Stimulated activated naive B cell treated with anti-CD40 and anti-IgM and Interleukin-4, amounts not matched to agents 10 μg/mL and 1 μg/mL and 100 μg/mL, for 72 hours (primary cell): ENCODE measurements around the gene VPS9D1.
A peak's percentile ranks its signal among the peaks of the same experiment; 100 is the strongest.

Experiments used
- ATAC-seq, 2 donors: fragments of 150-1000 bp; cut with Tn5 transposase; replicated peaks; 2 replicates each; pipeline ENCODE4 v1.10.0; 2021; ENCODE audit warnings: moderate library complexity in 1 of 2
- DNase-seq: peaks from one replicate; pipeline ENCODE4 v3.0.0; 2021
- H3K27ac Mint-ChIP-seq: one replicate; pipeline ENCODE4 v1.8.0; 2022; ENCODE audit warnings: mild to moderate bottlenecking, mixed read lengths
- H3K27me3 Mint-ChIP-seq, 2 donors: one replicate each; pipeline ENCODE4 v1.8.0; 2022; ENCODE audit warnings: mixed read lengths in 2 of 2
- H3K36me3 Mint-ChIP-seq, 2 donors: one replicate each; pipeline ENCODE4 v1.8.0; 2022; ENCODE audit warnings: mixed read lengths in 2 of 2, mild to moderate bottlenecking in 1 of 2
- H3K4me1 Mint-ChIP-seq, 2 donors: one replicate each; pipeline ENCODE4 v1.8.0; 2022; ENCODE audit warnings: mixed read lengths in 2 of 2, mild to moderate bottlenecking in 1 of 2
- H3K4me3 Mint-ChIP-seq, 2 donors: one replicate each; pipeline ENCODE4 v1.8.0; 2022; ENCODE audit warnings: mild to moderate bottlenecking in 2 of 2, mixed read lengths in 2 of 2, moderate library complexity in 1 of 2
- H3K9me3 Mint-ChIP-seq, 2 donors: one replicate each; pipeline ENCODE4 v1.8.0; 2022; ENCODE audit warnings: mixed read lengths in 2 of 2, mild to moderate bottlenecking in 1 of 2

The VPS9D1 gene

GRCh38 chr16:89660146-89660545, 60.6 kb downstream of the VPS9D1 start:
- Mint-ChIP-seq H3K27me3 (no peaks in the 10 kb centered on the region), H3K27ac (no peak overlapping the region), H3K9me3 (no peaks in the 10 kb centered on the region), H3K4me3 (no peak overlapping the region), H3K4me1 (peaks cover 21 to 40% of the 10 kb centered on the region in 2 donors), H3K36me3 (peaks cover 35 to 58% of the 10 kb centered on the region in 2 donors)
- ATAC-seq: no peak
- no peak for DNase-seq

- DNase-seq (no peak), ATAC-seq (peak; percentile 19 to 30)
- no peaks in the 10 kb centered on the region for H3K9me3 Mint-ChIP-seq
- peak overlapping the region; percentile 94 to 96 for H3K4me3 Mint-ChIP-seq
- H3K27me3 Mint-ChIP-seq: no peaks in the 10 kb centered on the region
- H3K36me3 Mint-ChIP-seq: peaks cover 27 to 49% of the 10 kb centered on the region in 2 donors
- H3K4me1 Mint-ChIP-seq: peaks cover 27 to 46% of the 10 kb centered on the region in 2 donors
- H3K27ac Mint-ChIP-seq: peak overlapping the region; percentile 88
Observed at GRCh38 chr16:89658221-89658879, 62.3 kb downstream of the VPS9D1 start.

GRCh38 chr16:89657442-89658220, 63.1 kb downstream of the VPS9D1 start, which contains the start of the genes CHMP1A and SPATA33:
Gene CHMP1A, minus strand, starts transcription at chr16:89657708. Its CDS starts 120 bp downstream, at chr16:89657588.
Gene SPATA33, plus strand, starts transcription at chr16:89657836. Its CDS starts 76 bp downstream, at chr16:89657912.
- Mint-ChIP-seq H3K4me3 (peak within 1 kb of the TSS; percentile 94 to 96), H3K27ac (peak within 1 kb of the TSS; percentile 93), H3K27me3 (no peaks in the 10 kb centered on the region), H3K4me1 (peaks cover 27 to 51% of the 10 kb centered on the region in 2 donors), H3K36me3 (peaks cover 24 to 46% of the 10 kb centered on the region in 2 donors), H3K9me3 (no peaks in the 10 kb centered on the region)
- DNase-seq (peak; percentile 90), ATAC-seq (peak; percentile 93 to 96)
